OCI-LY1 (cell line): ENCODE data around the gene OTOG.

ENCODE experiments used
- H2AFZ ChIP-seq: fragments of 200-600 bp; sonication (generic), shearing (Covaris generic); 2 replicates; pipeline ENCODE4 v1.6.0; 2014; ENCODE audit warnings: antibody characterized with exemption, mild to moderate bottlenecking, low read length
- H3F3A ChIP-seq: fragments of 200-600 bp; sonication (generic), shearing (Covaris generic); 2 replicates; pipeline ENCODE4 v1.6.0; 2014; ENCODE audit warnings: mild to moderate bottlenecking, antibody characterized with exemption, low read length, moderate library complexity; ENCODE audit not compliant: insufficient read depth
- H3K27ac ChIP-seq: fragments of 200-600 bp; sonication (generic); 2 replicates; pipeline ENCODE4 v1.5.1; 2014; ENCODE audit warnings: low read length, mixed run types, mild to moderate bottlenecking, low read depth; ENCODE audit not compliant: poor library complexity, severe bottlenecking
- H3K27me3 ChIP-seq: fragments of 200-600 bp; sonication (generic); 2 replicates; pipeline ENCODE4 v1.6.0; 2014; ENCODE audit warnings: antibody characterized with exemption, mild to moderate bottlenecking, low read length, moderate library complexity; ENCODE audit not compliant: insufficient read depth
- H3K36me3 ChIP-seq: fragments of 200-600 bp; sonication (generic); 2 replicates; pipeline ENCODE4 v1.6.1; 2014; ENCODE audit warnings: mild to moderate bottlenecking, antibody characterized with exemption, low read length, moderate library complexity, mixed read lengths; ENCODE audit not compliant: insufficient read depth
- H3K4me1 ChIP-seq: fragments of 200-600 bp; sonication (generic); 2 replicates; pipeline ENCODE4 v1.5.1; 2014; ENCODE audit warnings: mild to moderate bottlenecking, low read length, moderate library complexity; ENCODE audit not compliant: insufficient read depth, severe bottlenecking
- H3K4me2 ChIP-seq: fragments of 200-600 bp; sonication (generic), shearing (Covaris generic); 2 replicates; pipeline ENCODE4 v1.6.1; 2014; ENCODE audit warnings: low read length
- H3K4me3 ChIP-seq: fragments of 200-600 bp; sonication (generic); 2 replicates; pipeline ENCODE4 v1.5.1; 2014; ENCODE audit warnings: low read length, low read depth, mild to moderate bottlenecking, mixed read lengths; ENCODE audit not compliant: poor library complexity, severe bottlenecking
- H3K79me2 ChIP-seq: fragments of 200-600 bp; shearing (Covaris generic); 2 replicates; pipeline ENCODE4 v1.6.1; 2016; ENCODE audit warnings: mixed run types, low read length, mixed read lengths; ENCODE audit not compliant: insufficient read depth
- H3K9ac ChIP-seq: fragments of 200-600 bp; sonication (generic), shearing (Covaris generic); 2 replicates; pipeline ENCODE4 v1.6.1; 2014; ENCODE audit warnings: mild to moderate bottlenecking, low read length, mixed read lengths
- H3K9me2 ChIP-seq: fragments of 200-600 bp; sonication (generic), shearing (Covaris generic); 2 replicates; pipeline ENCODE4 v1.6.1; 2014; ENCODE audit warnings: low read depth, mild to moderate bottlenecking, low read length, mixed read lengths
- H3K9me3 ChIP-seq: fragments of 200-600 bp; shearing (Covaris generic); 2 replicates; pipeline ENCODE4 v1.6.1; 2014; ENCODE audit warnings: low read length, mixed read lengths
- H4K20me1 ChIP-seq: fragments of 200-600 bp; sonication (generic), shearing (Covaris generic); 2 replicates; pipeline ENCODE4 v1.6.0; 2016; ENCODE audit warnings: mild to moderate bottlenecking, low read length; ENCODE audit not compliant: insufficient read depth
- CTCF ChIP-seq: fragments of 200-600 bp; sonication (generic), shearing (Covaris generic); IDR thresholded peaks from 2 replicates; pipeline ENCODE4 v1.5.1; 2017; ENCODE audit warnings: mild to moderate bottlenecking, antibody characterized with exemption, low read length, moderate library complexity, mixed read lengths
- EZH2 ChIP-seq: fragments of 200-600 bp; sonication (generic), shearing (Covaris generic); IDR thresholded peaks from 2 replicates; pipeline ENCODE4 v1.8.0; 2017; ENCODE audit warnings: borderline replicate concordance, mixed run types, mild to moderate bottlenecking, antibody characterized with exemption, low read length, moderate library complexity, mixed read lengths

Gene OTOG

DNA sequence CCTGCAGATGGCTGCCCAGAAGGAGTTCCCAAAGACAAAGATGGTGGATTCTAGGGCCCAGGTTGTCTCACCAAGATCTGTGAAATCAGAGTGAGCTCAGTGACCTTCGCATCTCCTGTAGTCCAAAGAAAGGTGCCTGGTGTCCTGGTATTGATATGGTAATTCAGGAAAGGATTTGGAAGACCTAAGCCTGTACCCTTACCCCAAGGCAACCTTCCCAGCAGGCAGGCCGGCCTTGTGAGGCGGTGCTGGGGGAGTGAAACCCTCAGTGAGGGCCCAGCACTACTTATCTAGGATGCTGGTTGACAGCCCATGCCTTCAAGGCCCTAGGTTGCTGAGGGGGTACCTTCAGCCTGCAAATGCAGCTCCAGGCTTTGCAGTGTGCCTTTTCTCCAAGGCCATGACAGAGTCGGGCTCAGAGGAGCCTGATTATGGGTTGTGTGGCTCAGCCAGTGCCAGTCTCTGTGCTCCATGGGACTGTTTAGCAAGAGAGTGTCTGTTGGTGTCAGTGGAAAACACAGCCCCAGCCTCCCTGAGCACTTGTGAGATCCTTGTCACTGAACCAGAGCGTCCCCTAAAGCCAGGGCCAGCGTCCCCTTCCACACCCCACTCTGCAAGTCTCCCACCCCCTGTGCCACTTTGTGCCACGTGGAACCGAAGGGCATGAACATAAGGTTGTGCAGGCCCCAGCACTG lies 99.5 kb downstream of the OTOG start:
- Histone ChIP-seq H3K4me1 (no peaks in the 10 kb centered on the region), H3F3A (no peaks in the 10 kb centered on the region), H2AFZ (no peak overlapping the region)

DNA sequence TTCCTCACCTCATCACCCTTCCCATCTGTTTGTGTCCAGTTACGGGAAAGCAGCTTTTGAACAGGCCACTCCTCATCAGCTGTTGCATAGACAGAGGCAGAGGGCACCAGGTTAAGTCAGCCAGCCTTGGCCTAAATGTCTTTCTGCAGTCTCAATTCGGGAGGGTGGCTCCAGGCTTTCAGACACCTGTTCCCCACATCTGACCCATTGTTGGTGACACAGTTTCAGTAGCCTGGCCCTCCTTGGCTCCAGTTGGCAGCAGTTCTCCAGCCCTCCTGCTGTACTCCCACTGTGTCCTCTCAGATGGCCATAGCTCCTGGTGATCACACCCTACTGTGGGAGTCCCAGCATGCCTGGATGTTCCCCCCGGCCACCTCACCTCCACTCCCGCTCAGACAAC lies 101.5 kb downstream of the OTOG start:
- H3K9me2 ChIP-seq = no peaks in the 10 kb centered on the region
- H3F3A ChIP-seq = no peaks in the 10 kb centered on the region
- no peak overlapping the region for H3K9ac ChIP-seq
- H3K4me1 ChIP-seq = no peaks in the 10 kb centered on the region
- no peaks in the 10 kb centered on the region for H3K36me3 ChIP-seq
- no peaks in the 10 kb centered on the region for H4K20me1 ChIP-seq
- H2AFZ ChIP-seq = no peak overlapping the region
- H3K27me3 ChIP-seq = peaks cover 11% of the 10 kb centered on the region; the same call in 1 of the 2 replicates
- TF ChIP-seq CTCF = no peak
- no peak for TF ChIP-seq EZH2
- no peak overlapping the region for H3K27ac ChIP-seq
- H3K79me2 ChIP-seq = no peaks in the 10 kb centered on the region
- H3K4me2 ChIP-seq = no peak overlapping the region
- no peak overlapping the region for H3K4me3 ChIP-seq
- H3K9me3 ChIP-seq = no peaks in the 10 kb centered on the region

More for the DNA sequence above, 99.5 kb downstream of the OTOG start:
- no peak overlapping the region for H3K9ac ChIP-seq
- H3K9me3 ChIP-seq = no peaks in the 10 kb centered on the region
- H3K27me3 ChIP-seq = peaks cover 11% of the 10 kb centered on the region; the same call in 1 of the 2 replicates
- no peak overlapping the region for H3K27ac ChIP-seq
- no peak overlapping the region for H3K4me2 ChIP-seq
- no peaks in the 10 kb centered on the region for H4K20me1 ChIP-seq
- H3K4me3 ChIP-seq = no peak overlapping the region
- no peaks in the 10 kb centered on the region for H3K79me2 ChIP-seq
- TF ChIP-seq EZH2 = no peak
- no peak for TF ChIP-seq CTCF
- H3K9me2 ChIP-seq = no peaks in the 10 kb centered on the region
- H3K36me3 ChIP-seq = no peaks in the 10 kb centered on the region

GRCh38 chr11:17649261-17649660 lies 102.2 kb downstream of the OTOG start:
- Histone ChIP-seq H2AFZ (no peak overlapping the region), H3K4me3 (no peak overlapping the region), H3K27ac (no peak overlapping the region), H3K79me2 (no peaks in the 10 kb centered on the region), H3F3A (no peaks in the 10 kb centered on the region), H3K4me1 (no peaks in the 10 kb centered on the region), H3K36me3 (no peaks in the 10 kb centered on the region), H3K9me2 (no peaks in the 10 kb centered on the region), H3K9me3 (no peaks in the 10 kb centered on the region), H3K27me3 (peaks cover 11% of the 10 kb centered on the region; the same call in 1 of the 2 replicates), H4K20me1 (no peaks in the 10 kb centered on the region), H3K9ac (no peak overlapping the region), H3K4me2 (no peak overlapping the region)
- TF ChIP-seq EZH2 (no peak), CTCF (no peak)
